PC-3 (cell line): ENCODE measurements around the gene DMTF1.

ENCODE experiments used
- EZH2 ChIP-seq: fragments of 300-600 bp; sonication (generic); IDR thresholded peaks from one replicate; pipeline ENCODE4 v1.6.1; 2017; ENCODE audit warnings: antibody characterized with exemption, mild to moderate bottlenecking, low read length; ENCODE audit not compliant: unreplicated experiment
- EZH2phosphoT487 ChIP-seq: fragments of 300-600 bp; sonication (generic); IDR thresholded peaks from 2 replicates; pipeline ENCODE4 v1.6.1; 2018; ENCODE audit warnings: mild to moderate bottlenecking, antibody characterized with exemption, low read length, borderline replicate concordance
- TF ChIP-seq, protein P1 (sequence below): fragments of 300-600 bp; sonication (generic); conservative IDR thresholded peaks from 2 replicates; pipeline ENCODE4 v1.5.1; 2017; ENCODE audit warnings: antibody characterized with exemption, low read depth, mild to moderate bottlenecking, low read length

DNA sequence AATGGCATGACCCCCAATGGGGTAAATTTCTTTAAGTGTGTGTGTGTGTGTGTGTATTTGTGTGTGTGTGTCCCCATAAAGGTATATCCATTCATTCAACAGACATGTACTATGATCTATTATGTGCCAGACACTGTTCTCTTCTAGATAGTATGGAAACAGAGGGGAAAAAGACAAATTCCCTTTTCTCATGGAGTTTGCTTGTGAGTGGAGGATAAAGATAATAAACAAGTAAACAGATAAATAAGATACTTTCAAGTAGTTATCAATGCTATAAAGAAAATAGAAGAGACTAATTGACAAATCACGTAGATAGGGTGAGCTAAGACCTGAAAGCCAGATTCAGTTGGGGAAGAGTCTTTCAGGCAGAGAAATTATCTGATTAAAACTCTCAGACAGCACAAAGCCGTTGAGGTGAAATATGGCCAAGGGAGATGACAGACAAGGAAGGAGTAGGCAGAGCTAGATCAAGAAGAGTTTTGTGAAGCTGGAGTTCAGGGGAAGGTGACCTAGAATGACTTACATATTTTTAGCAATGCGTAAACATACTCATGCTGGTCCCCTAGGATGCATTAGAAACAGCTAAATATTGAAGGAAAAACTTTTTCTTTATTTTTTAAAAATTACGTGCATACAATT is 45.2 kb upstream of the DMTF1 start:
- TF ChIP-seq EZH2 (no peak), EZH2phosphoT487 (no peak)
- TF ChIP-seq, protein P1, sequence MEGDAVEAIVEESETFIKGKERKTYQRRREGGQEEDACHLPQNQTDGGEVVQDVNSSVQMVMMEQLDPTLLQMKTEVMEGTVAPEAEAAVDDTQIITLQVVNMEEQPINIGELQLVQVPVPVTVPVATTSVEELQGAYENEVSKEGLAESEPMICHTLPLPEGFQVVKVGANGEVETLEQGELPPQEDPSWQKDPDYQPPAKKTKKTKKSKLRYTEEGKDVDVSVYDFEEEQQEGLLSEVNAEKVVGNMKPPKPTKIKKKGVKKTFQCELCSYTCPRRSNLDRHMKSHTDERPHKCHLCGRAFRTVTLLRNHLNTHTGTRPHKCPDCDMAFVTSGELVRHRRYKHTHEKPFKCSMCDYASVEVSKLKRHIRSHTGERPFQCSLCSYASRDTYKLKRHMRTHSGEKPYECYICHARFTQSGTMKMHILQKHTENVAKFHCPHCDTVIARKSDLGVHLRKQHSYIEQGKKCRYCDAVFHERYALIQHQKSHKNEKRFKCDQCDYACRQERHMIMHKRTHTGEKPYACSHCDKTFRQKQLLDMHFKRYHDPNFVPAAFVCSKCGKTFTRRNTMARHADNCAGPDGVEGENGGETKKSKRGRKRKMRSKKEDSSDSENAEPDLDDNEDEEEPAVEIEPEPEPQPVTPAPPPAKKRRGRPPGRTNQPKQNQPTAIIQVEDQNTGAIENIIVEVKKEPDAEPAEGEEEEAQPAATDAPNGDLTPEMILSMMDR: no peak
